GOT3 (cell line): ENCODE measurements around the gene STK33.
"Not testable (repeated sequence)": the region's sequence is repeated elsewhere in the genome, so short reads cannot be mapped to it uniquely, and the experiment has no call there.

Experiments used
- DNase-seq: peaks from one replicate; lab custom pipeline; 2025; ENCODE audit warnings: mixed read lengths; lab: John Stamatoyannopoulos, UW

The STK33 gene

DNA sequence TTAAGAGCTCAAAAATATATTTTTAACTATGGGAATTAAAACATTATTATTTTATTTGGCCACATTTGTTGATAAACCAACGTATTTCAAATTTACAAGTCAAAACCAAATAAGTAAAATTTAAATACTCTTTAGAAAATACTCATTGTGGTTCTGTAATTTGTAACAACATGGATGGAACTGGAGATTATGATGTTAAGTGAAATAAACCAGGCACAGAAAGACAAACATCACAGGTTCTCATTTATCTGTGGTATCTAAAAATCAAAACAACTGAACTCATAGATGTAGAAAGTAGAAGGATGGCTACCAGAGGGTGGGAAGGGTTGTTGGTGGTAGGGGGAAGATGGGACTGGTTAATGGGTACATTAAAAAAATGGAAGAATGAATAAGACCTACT lies 50.8 kb downstream of the STK33 start:
- DNase-seq = no peak

DNA sequence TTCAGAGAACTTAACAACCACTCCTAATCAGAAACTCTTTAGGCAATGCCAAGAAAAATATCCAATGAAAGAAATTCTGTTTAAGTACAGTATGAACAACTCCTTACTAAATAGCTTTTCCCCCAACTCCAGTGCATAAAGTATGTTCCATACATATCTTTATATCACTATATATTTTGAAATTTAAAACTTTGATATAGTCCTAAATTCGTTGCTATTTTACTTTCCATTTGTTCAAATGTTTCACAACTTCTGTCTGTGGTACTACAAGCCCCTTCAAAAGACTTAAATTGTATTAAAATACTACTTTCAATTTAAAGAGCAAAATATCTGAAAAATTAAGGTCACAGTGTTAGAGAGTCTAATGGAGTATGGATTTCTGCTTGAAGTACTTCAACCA lies 52.6 kb downstream of the STK33 start:
- DNase-seq = no peak

DNA sequence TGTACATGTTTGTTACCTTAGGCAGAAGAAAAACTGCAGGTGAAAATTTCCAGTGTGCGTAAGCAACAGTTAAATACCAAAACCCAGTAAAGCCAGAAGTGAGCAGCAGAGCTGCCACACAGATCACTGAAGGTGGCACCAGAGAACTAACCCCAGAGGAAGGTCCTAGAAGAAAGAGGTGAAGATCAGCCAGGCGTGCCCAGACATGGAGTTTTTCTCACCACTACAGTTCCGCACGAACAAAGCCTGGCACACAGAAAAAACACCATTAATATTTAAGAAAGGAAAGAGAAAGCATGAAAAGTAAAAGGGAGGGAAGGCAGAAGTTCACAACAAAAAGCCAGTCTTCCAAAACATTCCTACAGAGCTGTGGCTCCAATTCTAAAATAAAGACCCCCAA lies 60.7 kb downstream of the STK33 start:
- DNase-seq = no peak

DNA sequence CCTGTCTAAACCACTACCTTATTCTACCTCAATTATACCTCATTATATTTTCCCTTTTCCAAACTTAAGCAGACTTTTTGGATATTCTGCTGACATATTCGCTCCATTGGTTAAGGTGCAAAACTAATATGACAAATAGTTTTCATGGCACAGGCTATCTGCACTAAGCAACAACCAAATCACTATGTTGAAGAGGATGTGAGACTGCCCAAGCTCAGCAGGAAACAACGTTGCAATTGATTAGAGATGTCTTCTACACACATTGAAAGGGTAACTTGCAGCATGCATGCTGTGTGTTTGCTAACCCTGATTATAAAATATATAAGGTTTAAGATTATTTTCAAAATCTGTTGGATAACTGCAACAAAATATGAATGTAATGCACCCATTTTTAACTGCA lies 61.6 kb downstream of the STK33 start:
- DNase-seq = no peak

DNA sequence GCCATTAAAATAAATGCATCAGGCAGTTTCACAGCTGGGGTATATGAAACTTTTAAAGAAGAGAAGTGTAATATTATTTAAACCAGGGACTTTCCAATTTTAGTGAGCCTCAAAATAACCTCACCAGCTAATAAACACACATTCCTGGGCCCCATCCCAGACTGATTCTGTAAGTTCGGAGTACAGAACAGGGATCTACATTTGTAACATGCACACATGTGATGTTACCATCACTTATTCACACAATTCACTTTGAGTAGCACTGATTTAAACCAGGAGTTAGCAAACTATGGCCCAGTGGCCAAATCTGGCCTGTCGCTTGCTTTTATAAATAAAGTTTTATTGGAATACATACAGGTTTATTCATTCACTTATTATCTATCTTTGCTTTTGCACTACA lies 62.0 kb downstream of the STK33 start:
- no peak for DNase-seq

DNA sequence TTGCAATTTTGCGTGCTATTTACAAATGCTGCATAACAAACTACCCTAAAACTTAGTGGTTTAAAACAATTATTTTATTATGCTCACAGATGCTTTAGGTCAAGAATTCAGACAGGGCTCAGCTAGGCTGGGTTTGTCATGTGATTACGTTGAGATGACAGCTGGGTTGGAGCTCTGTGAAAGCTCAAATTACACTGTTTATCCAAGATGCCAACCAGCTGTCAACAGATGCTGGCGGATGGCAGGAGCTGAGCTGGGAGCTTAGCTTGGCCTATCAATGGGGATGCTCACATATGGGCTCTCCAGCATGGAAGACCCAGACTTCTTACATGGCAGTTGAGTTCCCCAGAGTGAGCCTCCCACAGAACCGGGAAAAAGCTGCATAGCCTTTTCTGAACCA lies 62.7 kb downstream of the STK33 start:
- no peak for DNase-seq

DNA sequence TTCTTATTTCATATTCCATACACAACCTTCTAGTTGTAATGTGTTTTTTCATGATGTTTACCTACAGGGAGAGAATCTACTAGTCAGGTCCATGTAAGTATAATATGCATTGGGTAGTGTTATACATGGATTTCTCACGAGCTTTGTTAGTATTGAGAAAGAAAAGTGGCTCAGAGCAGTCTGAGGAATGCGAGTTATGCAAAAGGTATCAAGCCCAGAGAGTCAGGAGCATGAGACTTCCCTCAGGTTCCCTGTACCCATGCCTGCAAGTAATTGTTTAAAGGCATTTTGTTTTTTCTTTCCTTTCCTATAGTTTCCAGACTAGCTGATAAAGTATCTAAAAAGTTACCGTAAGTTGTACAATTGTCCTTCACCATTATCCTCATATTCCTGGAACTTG lies 66.1 kb downstream of the STK33 start:
- DNase-seq = no peak

DNA sequence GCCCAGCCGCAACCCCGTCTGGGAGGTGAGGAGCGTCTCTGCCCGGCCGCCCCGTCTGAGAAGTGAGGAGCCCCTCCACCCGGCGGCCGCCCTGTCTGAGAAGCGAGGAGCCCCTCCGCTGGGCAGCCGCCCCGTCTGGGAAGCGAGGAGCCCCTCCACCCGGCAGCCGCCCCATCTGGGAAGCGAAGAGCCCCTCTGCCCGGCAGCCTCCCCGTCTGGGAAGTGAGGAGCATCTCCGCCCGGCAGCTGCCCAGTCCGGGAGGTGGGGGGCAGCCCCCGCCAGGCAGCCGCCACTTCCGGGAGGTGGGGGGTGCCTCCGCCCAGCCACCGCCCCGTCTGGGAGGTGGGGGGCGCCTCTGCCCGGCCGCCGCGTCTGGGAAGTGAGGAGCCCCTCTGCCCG lies 70.6 kb downstream of the STK33 start:
- no peak for DNase-seq

DNA sequence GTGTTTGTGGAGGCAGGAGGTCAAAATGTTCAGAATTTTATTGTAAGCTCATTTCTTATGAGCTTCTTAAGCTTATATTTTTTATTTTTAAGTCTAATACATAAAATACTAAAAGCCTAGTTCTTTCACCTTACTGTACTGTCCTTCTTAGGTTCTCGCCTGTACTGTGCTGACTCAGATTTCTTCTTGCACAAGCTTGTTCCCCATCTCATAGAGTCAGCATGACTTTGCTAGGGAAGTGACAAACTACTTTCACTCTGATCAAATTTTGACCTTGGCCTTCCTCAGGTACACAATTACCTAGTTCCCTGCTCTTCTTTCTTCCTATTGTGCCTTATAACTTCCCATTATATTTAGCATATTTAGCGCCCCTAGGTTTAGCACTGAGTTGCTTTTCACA lies 81.5 kb downstream of the STK33 start:
- DNase-seq = no peak

DNA sequence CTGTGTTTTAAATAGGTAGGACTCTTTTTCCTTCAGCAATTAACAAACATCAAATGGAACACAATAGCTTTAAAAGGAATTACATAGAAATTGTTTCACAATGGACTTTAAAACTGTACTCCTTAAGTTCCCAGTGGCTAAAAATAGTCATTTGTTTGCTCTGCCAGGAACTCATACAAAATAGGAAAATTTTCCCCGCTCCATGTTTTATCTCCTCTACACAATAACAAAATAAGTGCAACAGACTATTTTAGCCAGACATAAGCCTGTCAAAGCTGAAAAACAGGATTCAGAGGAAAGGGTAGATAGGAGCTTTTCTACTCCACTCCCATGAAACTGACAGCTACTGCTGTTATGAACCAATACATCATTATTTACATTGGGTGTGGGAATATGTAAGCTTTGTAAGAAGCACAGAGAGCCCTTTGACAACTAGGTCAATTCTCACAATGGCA lies 90.1 kb downstream of the STK33 start:
- DNase-seq = no peak

DNA sequence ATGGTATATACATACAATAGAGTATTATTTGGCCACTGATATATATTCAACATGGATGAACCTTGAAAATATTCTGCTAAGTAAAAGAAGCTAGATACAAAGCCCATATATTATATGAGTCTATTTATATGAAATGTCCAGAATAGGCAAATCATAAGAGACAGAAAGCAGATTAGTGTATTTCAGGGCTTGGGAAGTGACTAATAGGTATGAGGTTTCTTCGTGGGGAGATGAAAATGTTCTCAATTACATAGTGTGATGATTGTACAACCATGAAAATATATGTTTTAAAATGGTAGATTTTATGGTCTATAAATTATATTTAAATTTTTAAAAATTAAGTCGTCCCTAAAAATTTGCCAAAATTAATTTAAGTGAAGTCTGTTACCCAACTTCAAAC lies 92.2 kb downstream of the STK33 start:
- no peak for DNase-seq

DNA sequence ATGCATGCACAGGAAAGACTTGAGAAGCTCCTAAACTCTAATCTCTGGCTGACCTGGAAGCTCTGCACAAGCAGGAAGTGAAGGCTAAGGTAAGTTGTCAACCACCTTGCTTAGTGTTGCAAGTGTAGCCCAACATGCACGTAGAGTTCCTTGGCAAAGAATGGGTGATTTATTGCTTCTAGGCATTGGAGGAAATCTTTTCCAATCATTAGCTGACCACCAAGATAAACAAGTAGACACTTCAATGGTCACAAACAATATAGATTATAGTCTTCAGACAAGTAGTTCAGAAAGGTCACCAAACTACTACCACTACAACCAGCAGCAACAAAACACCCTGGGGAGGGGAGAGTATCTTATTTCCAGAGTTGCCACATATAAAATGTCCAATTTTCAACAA lies 105.6 kb downstream of the STK33 start:
- no peak for DNase-seq

DNA sequence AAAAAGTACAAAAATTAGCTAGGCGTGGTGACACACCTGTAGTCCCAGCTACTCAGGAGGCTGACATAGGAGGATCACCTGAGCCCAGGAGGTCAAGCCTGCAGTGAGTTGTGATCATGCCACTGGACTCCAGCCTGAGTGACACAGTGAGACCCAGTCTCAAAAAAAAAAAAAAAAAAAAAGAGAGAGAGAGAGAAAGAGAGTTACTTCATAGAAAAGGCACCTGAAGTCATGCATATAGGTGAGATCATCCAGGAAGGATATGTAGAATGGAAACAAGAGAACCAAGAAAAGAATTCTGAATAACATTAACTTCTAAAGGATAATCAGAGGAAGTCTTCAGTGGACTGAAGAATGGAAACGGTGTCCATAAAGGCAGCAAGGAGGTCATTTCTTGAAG lies 106.8 kb downstream of the STK33 start:
- DNase-seq = no peak

DNA sequence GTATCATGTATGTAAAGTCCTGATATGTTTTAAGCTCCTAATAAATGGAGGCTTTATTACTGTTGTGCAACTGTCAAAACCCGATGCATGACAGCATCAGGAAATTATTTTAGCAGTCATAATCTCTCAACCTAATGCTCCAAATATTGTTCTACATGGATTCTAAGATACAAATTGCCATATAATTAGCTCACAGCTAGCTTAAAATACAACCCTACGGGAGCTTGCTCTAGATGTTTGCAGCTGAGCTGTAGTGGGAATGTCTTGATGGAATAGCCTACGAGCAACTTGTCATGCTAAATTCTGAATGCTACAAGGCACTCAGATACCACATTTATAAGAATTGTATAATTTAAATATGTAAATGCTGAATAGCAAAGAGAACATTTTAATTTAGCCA lies 109.8 kb downstream of the STK33 start:
- DNase-seq = no peak

DNA sequence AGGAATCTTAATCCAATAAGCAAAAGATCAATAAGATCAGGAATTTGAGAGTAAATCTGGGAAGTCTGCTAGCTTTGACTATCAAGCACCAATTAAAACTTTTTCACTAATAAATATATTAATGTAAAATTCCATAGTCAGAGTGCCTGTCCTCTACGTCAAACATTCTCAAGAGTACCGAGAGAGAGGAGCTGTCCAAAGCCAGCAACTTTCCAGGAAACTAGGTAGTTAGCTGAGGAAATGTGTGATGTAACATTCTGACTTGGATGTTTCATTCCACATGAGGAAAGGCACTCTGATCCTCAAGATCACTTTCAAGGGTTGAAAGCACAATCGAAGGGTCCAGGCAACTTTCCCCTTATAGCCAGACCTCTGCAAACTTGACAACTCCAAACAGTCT lies 113.2 kb downstream of the STK33 start:
- DNase-seq = no peak

DNA sequence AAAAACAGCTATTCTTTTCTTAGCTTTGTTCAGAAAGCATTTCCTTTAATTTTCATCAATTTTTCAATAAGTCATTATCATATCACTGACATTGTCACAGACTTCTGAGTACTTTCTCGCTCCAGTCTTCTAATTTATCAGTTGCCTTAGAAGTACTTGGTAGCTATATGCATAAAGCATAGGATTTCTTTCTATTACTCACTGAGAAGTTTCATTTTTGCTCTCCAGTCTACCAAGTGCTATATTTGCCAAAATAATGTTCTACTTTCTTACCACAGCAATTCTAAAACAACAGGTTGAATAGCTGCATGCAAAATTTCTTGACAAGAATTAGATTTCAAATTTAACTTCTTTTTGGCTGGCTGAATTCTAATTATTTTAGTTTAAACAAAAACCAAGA lies 116.3 kb downstream of the STK33 start:
- DNase-seq = no peak

DNA sequence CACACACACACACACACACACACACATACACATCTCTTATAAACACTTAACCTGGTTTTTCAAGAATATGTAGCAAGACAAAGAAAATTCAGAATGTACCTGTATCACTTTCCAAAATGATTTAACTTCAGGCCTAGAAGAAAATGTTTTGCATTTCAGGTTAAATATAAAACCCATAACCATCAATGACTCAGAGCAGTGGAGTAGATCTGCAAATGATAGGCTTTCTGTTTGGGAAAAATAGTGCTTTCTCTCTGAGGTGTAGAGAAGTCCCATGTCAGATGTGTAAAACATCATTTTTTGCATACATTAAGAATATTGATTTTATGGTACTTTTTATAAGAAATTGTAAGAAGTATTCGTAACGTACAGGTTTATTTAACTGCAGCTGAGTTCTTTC lies 116.9 kb downstream of the STK33 start:
- no peak for DNase-seq

DNA sequence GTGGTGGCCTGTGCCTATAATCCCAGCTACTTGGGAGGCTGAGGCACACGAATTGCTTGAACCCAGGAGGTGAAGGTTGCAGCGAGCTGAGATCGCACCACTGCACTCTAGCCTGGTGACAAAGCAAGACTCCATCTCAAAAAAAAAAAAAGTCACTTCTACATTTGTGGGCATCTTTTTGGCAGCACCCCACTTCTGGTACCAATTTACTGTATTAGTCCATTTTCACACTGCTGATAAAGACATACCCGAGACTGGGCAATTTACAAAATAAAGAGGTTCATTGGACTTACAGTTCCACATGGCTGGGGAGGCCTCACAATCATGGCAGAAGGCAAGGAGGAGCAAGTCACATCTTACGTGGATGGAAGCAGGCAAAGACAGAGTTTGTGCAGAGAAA lies 126.2 kb downstream of the STK33 start:
- DNase-seq = not testable (repeated sequence)

DNA sequence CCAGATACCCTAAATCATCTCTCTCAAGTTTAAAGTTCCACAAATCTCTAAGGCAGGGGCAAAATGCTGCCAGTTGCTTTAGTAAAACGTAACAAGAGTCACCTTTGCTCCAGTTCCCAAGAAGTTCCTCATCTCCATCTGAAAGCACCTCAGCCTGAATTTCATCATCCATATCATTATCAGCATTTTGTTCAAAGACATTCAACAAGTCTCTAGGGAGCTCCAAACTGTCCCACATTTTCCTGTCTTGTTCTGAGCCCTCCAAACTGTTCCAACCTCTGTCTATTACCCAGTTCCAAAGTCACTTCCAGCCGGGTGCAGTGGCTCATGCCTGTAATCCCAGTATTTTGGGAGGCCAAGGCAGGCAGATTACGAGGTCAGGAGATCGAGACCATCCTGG lies 126.7 kb downstream of the STK33 start:
- DNase-seq = not testable (repeated sequence)

DNA sequence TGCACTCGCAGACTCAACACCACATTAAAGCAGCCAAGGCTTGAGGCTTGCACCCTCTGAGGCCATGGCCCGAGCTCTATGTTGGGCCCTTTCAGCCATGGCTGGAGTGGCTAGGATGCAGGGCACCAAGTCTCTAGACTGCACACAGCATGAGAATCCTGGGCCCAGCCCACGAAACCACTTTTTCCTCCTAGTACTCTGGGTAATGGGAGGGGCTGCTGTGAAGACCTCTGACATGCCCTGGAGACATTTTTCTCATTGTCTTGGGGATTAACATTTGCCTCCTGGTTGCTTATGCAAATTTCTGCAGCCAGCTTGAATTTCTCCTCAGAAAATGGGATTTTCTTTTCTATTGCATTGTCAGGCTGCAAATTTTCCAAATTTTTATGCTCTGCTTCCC lies 127.1 kb downstream of the STK33 start:
- not testable (repeated sequence) for DNase-seq

DNA sequence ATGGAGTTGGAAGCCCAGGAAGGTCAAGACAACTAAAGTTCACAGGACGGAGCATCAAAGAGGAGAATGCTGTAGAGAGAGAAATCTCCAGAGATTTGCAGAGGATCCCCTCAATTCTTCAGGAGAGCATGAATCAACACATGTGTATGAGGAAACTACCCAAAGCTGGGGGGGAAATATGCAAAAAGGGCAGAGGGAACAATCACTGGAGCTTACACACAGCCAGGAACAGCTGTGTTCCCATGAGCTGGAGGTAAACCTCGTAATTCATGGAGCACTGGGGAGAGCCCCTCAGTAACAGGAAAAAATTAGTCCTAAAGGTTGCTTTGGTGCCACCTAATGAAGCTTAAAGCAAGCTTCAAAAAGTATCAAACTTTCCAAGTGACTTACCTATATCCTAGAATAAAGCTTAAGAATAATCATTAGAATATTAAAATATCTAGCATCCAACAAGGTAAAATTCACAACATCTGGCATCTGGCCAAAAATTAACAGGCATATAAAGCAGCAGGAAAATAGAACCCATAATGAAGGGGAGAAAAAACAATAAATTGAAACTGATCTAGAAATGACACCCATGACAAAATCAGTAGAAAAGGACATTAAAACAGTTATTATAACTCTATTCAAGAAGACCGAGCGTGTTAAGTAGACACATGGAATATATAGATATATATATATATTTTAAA lies 134.2 kb downstream of the STK33 start:
- DNase-seq = no peak

DNA sequence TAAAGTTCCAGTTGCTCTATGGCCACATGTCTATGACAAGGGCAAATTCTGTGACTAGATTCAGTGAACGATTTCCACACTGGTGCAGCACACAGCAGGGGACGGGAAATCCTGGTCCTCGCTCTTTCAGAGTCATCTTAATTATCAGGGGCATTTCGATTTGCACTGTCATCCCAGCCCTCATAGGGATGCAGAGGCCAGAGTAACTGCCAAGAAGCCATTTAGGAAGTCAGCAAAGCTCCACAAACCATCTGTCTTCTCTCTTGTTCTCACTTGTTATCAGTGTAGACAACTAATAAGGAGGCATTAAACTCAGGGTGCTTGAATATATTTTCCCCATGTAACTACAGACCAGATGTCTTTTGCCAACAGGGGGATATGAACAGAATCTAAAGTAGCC lies 151.7 kb downstream of the STK33 start:
- no peak for DNase-seq

DNA sequence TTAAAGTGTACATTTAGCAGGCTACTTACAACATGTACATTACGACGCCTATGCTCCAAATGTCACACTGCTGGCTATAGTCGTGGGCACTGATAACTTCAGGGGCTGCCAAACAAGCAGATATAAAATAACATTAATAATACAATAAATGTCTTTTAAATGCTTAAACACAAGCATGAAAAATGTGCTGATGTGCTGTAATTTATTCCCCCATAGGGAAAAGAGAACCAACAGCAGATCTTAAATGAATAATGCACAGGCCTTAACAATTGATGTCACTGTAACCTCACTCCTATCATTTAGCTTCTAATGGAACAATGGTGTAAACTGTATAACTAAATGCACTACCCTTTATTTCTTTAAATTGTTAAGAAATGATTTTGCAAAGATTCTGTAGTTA lies 153.4 kb downstream of the STK33 start:
- DNase-seq = no peak

DNA sequence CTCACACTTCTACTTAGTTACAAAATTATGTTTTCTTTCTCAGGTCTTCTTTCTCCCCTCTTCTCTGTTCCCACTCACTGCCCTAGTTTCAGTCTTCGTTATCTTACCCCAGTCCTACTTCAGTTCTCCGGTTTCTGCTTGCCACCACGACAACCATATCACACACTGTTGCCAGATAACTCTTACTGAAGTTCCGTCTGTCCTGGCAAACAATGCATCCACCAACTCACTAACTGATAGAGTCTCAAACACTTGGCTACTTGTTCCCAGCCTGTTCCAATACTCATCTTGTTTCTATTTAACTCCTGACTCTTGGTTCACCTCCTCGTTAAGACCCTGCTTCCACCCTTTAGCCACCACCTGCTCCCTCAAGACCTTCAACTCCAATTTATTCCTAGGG lies 164.5 kb downstream of the STK33 start:
- no peak for DNase-seq

DNA sequence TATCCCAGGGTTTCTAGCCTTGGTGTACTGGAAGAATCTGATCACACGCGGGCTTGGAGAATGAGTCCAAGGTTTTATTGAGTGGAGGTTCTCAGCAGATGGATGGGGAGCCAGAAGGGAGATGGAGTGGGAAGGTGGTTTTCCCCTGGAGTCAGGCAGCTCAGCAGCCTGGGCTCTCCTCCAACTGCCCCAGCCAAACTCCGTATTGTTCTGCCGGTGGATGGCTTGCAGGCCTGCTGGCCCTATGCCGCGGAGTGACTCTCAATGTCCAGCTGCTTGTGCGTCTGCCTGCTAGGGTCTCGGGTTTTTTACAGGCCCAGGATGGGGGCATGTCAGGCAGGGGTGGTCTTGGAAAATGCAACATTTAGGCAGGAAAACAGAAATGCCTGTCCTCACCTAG lies 168.0 kb downstream of the STK33 start:
- DNase-seq = no peak
